Epithelial cell of proximal tubule (primary cell): ENCODE measurements around the gene SKP1. TPM values are rescaled to one million over a fixed set of nuclear protein-coding genes. Genes with fewer than 3 reads are reported as not detected.

Experiments
- DNase-seq: peaks from one replicate; pipeline ENCODE4 v3.0.0-alpha.2; 2011; ENCODE audit warnings: low read depth
- H3K4me3 ChIP-seq: 2 replicates; pipeline ENCODE4 v1.5.1; 2011; ENCODE audit warnings: low read depth, mild to moderate bottlenecking, low read length
- total RNA-seq: library from RNA; depleted of rRNA; stranded (reverse); fragments of >200 nt; gene quantifications from 2 replicates; pipeline ENCODE4 v1.2.3, GENCODE V29; 2015
- TF ChIP-seq, protein P1 (sequence below): conservative IDR thresholded peaks from 2 replicates; pipeline ENCODE4 v1.5.1; 2012; ENCODE audit warnings: low read depth, mild to moderate bottlenecking, low read length

Gene SKP1
- total RNA-seq, 1 donor from 2014 or later = 277 TPM

DNA sequence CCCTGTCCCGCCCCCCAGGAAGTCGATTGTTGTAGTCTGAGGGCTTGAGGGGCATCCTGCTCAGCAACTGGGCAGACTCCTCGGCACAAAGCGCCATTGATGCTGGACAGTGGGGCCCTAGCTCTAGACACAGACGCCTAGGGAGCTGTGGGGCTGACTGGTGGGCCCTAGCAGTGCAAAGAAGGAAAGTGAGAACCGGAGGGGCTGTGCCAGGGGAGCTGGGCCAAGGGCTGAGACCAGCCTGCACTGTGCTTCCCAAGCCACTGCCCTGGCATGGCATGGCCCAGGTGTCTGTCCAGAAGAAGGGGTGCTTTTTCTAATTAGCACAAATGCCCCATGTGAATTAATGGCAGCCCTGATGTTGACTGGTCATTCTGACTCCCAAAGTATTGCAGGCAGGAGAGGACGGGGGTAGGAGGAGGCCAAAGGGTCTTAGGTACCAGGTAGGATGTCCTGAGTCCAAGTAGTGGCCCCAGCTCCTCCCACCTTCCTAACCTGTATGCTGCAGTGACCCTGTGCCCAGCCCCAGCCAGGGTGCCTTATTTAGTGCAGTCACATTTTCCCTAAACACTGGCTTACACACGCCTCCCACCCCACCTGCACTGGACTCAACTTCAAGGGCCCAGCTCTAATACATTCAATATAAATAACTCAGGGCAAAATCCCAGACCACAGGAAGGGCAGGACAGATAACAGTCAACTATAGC is 46.4 kb downstream of the SKP1 start:
- no peak for DNase-seq
- H3K4me3 ChIP-seq = no peak overlapping the region
- TF ChIP-seq, protein P1, sequence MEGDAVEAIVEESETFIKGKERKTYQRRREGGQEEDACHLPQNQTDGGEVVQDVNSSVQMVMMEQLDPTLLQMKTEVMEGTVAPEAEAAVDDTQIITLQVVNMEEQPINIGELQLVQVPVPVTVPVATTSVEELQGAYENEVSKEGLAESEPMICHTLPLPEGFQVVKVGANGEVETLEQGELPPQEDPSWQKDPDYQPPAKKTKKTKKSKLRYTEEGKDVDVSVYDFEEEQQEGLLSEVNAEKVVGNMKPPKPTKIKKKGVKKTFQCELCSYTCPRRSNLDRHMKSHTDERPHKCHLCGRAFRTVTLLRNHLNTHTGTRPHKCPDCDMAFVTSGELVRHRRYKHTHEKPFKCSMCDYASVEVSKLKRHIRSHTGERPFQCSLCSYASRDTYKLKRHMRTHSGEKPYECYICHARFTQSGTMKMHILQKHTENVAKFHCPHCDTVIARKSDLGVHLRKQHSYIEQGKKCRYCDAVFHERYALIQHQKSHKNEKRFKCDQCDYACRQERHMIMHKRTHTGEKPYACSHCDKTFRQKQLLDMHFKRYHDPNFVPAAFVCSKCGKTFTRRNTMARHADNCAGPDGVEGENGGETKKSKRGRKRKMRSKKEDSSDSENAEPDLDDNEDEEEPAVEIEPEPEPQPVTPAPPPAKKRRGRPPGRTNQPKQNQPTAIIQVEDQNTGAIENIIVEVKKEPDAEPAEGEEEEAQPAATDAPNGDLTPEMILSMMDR = no peak

DNA sequence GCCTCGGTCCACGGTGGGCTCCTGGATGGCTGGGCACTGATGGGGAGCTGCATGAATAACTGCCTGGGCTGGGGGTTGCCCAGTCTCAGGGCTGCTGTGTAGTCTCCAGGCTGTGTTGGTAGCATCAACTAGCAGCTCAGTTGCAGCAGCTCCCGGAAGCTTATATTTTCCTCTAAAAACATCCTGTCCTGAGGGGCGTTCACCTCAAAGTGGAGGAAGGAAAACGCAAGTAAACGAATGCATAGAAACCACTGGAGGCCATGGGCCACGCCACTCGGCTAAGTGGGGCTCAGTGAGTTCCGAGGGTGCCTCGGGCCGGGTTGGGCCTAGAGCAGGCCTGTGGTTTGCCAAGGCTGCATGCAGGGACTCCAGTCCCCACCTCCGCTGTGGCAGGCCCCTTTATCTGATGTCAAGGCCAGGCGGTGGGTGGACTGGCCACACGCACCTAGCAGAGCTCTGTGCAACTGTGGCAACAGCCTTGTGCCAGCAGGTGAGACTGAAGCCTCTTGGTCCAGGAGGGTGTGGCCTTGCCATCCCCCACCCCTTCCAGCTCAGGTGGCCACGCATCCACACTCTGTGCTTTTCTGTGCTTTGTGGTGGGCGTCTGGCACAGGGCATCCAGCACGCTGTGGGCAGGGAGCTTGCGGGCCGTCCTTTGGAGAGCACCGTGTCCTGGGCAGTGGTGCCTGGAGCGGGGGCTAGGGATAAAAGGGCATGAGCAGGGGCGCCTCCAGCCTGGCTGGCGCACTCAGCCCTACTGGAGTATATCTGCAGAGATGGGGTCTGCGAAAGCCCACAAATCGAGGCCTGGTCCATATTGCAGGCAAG is 47.1 kb downstream of the SKP1 start:
- DNase-seq = no peak
- no peak overlapping the region for H3K4me3 ChIP-seq
- TF ChIP-seq, protein P1 = no peak

DNA sequence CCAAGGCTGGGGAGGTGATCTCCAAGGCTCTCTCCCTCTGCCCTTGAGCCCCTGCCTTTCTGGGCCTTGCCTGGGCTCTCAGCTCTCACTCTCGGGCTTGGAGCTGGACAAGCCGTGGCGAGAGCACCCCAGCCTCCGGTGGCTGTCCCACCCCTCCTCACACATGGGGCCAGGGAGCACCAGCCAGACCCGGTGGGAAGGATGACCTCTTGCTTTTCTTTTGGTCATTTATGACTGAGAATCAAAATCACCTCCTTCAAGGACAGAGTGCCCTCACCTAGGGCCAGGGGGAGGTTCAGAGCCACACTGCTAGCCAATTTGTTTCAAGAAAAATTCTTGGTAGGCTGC is 48.1 kb downstream of the SKP1 start:
- no peak for DNase-seq
- H3K4me3 ChIP-seq = no peak overlapping the region
- TF ChIP-seq, protein P1 = no peak

DNA sequence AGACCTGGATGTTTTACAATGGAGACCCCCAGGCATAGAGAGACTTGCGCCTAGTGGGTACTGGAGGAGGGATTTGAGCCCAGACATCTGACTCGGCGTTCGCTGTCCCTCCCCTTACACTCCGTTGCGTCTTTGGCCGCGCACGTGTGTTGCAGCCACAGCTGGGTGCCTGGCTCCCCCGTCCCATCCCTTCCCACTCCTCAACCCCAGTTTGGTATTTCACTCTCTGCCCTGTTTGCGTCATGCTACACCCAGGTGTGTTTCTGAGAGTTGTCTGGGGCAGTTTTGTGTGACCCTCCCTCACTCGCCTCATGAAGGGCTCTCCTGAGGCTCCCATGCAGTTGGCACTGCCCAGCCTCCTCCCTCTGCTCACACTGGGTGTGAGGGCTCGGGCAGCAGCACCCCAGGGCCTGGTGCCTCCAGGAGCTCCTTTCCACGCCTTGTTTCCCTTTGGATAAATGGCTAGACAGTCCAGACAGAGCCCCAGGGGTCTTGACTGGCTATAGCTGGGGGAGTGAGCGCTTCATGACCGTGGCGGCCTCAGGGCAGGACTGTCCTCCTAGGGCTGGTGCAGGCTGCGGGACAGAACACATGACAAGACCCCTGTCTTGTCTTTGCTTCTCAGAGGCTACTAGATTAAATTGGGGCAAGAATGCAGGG is 48.6 kb downstream of the SKP1 start:
- TF ChIP-seq, protein P1 = no peak
- no peak for DNase-seq
- no peak overlapping the region for H3K4me3 ChIP-seq

DNA sequence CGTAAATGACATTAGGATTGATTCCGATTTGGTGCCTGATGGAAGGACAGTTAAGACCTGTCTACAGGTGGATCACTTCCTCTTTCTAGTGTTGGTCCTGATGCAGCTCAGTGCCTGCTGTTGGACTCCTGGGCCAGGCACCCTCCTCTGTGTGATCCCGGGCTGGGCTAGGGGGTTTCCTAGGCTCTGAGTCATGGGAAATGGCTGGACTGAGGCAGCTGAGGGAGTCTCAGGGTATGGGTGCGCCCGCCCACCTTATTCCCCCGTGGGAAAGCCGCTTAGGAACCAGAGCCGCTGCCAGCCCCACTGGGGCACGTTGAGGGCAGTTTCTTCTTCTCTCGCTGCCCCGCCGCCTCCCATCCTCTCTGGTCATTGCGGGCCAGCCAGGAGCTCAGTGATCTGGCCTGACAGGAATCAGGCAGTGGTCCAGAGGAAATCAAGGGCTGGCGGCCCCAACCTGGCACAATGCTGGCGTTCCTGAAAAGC is 49.3 kb downstream of the SKP1 start:
- TF ChIP-seq, protein P1 = no peak
- DNase-seq = no peak
- no peak overlapping the region for H3K4me3 ChIP-seq

DNA sequence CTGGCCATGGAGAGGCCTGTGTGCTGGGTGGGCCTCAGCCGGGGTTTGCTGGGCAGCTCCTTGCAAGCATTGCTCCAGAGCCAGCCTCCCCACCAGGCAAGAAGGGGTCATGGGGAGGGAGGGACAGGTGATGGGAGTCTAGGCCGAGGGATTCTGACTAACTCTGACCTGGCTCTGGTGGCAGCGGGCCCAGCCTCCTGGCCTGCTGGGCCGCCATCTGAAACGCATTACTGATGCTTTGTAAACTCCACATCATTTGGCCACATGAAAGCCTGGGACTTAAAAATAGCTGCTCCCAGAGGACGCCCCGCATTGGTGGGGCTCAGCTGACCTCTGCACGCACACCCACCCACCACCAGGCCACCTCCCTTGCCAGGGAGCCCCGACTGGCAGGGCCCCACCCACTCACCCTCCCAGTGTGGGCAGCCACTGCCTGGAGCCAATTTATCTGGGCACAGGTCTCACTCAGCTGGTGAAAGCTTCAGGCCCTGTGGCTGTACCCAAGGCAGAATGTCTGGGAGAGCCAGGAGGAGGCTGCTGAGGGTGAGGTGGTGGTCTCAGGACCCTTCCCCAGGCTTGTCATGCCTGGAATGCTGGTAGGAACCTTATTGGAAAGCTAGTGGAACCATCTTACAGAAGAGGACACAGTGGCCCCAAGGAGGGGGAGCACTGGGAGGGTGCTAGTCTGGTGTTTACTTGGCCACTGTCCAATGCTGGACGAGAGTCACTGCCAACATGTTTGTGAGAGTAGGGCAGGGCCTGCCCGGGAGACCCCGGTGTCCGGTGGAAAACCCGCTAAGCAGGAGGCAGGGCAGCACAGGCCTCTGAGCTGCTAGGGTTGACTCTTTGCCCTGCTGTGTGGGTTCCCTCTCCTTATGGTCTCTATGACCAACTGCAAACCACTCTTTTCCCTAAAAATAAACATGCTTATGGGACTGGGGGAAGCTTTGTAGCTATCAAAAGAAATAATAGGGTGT is 51.4 kb downstream of the SKP1 start:
- DNase-seq = no peak
- no peak overlapping the region for H3K4me3 ChIP-seq
- TF ChIP-seq, protein P1 = no peak
